Neural cell (in vitro differentiated cells): ENCODE measurements around the gene BARD1.

Experiments
- EP300 ChIP-seq: fragments of 450-650 bp; conservative IDR thresholded peaks from 2 replicates; pipeline ENCODE4 v1.6.1; 2014; ENCODE audit warnings: antibody characterized with exemption, mild to moderate bottlenecking, moderate library complexity; ENCODE audit not compliant: poor library complexity, severe bottlenecking
- EZH2 ChIP-seq: fragments of 200-600, 300-800 bp; shearing (Covaris generic), sonication (generic); IDR thresholded peaks from 2 replicates; pipeline ENCODE4 v1.6.1; 2014; ENCODE audit warnings: antibody characterized with exemption, low read length, borderline replicate concordance, mild to moderate bottlenecking; ENCODE audit not compliant: insufficient read depth, poor library complexity, severe bottlenecking
- MXI1 ChIP-seq: fragments of 450-650 bp; conservative IDR thresholded peaks from 2 replicates; pipeline ENCODE4 v1.6.1; 2014; ENCODE audit warnings: antibody characterized with exemption, mild to moderate bottlenecking; ENCODE audit not compliant: poor library complexity, severe bottlenecking
- POLR2AphosphoS5 ChIP-seq: IDR thresholded peaks from 2 replicates; pipeline ENCODE4 v1.6.1; 2012
- TAF1 ChIP-seq: IDR thresholded peaks from 2 replicates; pipeline ENCODE4 v1.6.1; 2012; ENCODE audit warnings: low read depth
- TF ChIP-seq, protein P1 (sequence below): fragments of 450-650 bp; IDR thresholded peaks from 2 replicates; pipeline ENCODE4 v1.5.1; 2014; ENCODE audit warnings: antibody characterized with exemption, mild to moderate bottlenecking, moderate library complexity; ENCODE audit not compliant: poor library complexity, severe bottlenecking
- TF ChIP-seq, protein P2 (sequence below): IDR thresholded peaks from 2 replicates; pipeline ENCODE4 v1.6.1; 2012; ENCODE audit warnings: borderline replicate concordance

DNA sequence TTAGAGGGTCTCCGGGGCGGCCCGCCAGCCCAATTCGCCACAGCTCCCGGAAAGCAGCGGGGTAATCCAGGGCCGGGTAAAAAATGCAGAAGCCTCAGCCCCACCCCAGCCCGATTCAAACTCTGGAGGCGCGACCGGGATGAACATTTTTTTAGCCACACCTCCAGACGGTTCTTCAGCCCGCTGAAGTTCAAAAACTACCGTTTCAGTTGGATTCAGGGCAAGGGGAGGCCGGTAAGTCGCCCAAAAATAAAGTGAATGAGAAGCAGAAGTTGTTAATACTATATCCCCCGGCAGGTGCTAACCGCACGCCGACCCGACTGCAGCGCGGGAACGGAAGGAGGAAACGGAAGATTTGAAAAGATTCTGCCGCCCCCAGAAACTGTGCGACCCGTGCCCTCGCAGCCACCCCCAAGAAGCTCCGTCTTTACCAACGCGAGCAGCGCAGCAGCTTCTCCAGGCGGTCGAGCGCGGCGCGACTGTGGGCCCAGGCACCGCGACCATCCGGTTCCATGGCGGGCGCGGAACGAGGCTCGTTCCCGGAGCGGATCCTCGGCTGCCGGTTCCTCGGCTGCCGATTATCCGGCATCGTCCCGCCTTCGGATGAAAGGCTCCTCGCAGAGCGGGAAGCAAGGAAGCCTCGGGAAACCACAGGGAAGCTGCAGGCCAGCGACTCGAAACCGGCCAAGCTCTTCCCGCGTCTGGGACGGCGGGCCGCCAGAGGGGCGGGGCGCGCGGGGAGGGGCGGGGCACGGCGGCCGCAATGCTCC, at the start of gene BARD1:
- TF ChIP-seq EZH2: no peak
- TF ChIP-seq, protein P1, sequence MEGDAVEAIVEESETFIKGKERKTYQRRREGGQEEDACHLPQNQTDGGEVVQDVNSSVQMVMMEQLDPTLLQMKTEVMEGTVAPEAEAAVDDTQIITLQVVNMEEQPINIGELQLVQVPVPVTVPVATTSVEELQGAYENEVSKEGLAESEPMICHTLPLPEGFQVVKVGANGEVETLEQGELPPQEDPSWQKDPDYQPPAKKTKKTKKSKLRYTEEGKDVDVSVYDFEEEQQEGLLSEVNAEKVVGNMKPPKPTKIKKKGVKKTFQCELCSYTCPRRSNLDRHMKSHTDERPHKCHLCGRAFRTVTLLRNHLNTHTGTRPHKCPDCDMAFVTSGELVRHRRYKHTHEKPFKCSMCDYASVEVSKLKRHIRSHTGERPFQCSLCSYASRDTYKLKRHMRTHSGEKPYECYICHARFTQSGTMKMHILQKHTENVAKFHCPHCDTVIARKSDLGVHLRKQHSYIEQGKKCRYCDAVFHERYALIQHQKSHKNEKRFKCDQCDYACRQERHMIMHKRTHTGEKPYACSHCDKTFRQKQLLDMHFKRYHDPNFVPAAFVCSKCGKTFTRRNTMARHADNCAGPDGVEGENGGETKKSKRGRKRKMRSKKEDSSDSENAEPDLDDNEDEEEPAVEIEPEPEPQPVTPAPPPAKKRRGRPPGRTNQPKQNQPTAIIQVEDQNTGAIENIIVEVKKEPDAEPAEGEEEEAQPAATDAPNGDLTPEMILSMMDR: peak; percentile 32
- no peak for TF ChIP-seq TAF1
- peak; percentile 74 for TF ChIP-seq MXI1
- TF ChIP-seq POLR2AphosphoS5: peak; percentile 36
- TF ChIP-seq, protein P2, sequence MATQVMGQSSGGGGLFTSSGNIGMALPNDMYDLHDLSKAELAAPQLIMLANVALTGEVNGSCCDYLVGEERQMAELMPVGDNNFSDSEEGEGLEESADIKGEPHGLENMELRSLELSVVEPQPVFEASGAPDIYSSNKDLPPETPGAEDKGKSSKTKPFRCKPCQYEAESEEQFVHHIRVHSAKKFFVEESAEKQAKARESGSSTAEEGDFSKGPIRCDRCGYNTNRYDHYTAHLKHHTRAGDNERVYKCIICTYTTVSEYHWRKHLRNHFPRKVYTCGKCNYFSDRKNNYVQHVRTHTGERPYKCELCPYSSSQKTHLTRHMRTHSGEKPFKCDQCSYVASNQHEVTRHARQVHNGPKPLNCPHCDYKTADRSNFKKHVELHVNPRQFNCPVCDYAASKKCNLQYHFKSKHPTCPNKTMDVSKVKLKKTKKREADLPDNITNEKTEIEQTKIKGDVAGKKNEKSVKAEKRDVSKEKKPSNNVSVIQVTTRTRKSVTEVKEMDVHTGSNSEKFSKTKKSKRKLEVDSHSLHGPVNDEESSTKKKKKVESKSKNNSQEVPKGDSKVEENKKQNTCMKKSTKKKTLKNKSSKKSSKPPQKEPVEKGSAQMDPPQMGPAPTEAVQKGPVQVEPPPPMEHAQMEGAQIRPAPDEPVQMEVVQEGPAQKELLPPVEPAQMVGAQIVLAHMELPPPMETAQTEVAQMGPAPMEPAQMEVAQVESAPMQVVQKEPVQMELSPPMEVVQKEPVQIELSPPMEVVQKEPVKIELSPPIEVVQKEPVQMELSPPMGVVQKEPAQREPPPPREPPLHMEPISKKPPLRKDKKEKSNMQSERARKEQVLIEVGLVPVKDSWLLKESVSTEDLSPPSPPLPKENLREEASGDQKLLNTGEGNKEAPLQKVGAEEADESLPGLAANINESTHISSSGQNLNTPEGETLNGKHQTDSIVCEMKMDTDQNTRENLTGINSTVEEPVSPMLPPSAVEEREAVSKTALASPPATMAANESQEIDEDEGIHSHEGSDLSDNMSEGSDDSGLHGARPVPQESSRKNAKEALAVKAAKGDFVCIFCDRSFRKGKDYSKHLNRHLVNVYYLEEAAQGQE: no peak
- no peak for TF ChIP-seq EP300
